ENCODE measurements around the gene PCIF1. TPM values are rescaled to one million over a fixed set of nuclear protein-coding genes. Genes with fewer than 3 reads are reported as not detected.
A peak's percentile ranks its signal among the peaks of the same experiment; 100 is the strongest.
"Not testable (repeated sequence)": the region's sequence is repeated elsewhere in the genome, so short reads cannot be mapped to it uniquely, and the experiment has no call there.

PCIF1 gene
- total and polyA plus RNA-seq, 12 donors = 12.6 to 47.1 (median 36.7) TPM

DNA sequence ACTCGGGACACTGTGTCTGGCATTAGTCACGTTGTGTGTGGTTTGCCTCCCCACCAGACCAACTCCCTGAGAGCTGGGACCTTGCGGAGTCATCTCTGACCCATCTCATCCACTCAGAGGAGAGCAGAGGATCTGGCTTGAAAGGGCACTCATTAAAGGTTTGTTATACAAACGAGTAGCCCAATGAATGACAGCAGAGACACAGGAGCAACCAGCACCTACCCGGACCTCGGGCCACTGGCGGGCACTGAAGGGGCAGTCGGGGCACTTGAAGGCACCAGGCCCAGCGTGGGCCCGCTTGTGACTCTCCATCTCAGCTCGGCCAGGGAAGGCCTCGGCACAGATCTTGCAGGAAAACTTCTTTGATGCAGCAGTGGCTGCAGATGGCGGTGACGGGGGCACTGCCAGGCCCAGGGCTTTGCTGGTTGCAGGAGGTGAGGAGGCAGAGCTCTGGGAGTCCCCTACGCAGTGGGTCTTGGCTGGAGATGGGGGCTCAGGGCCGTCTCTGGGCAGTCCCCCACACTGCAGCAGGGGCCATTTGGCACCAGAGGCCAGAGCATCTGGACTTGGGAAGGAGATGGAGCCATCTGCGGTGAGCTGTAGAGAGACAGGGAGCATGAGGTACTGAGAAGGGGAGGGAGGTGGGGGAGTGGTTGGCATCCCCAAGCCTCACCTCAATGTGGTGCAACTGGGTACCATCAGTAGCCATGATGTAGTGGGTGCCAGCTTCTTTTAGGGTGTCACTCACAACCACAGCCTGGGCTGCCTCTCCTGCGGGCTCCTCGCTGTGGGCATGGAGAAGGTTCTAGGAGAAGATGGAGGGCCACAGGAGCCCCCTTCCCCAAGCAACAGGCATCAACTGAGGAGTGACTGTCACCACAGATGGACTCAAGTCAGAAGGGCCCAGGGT, 17.7 kb downstream of the PCIF1 start:
- intact Hi-C loops (cut with DNase I) = loop anchor here in 1 of 2 donors (5.0 kb wide), 1 partner anchor 55 kb away; no protein-coding TSS in a partner anchor
- peaks cover 1 to 4% of the 10 kb centered on the region in 2 donors for H3K4me1 ChIP-seq (replicated peaks in 1 of 2)
- TF ChIP-seq, protein P1, sequence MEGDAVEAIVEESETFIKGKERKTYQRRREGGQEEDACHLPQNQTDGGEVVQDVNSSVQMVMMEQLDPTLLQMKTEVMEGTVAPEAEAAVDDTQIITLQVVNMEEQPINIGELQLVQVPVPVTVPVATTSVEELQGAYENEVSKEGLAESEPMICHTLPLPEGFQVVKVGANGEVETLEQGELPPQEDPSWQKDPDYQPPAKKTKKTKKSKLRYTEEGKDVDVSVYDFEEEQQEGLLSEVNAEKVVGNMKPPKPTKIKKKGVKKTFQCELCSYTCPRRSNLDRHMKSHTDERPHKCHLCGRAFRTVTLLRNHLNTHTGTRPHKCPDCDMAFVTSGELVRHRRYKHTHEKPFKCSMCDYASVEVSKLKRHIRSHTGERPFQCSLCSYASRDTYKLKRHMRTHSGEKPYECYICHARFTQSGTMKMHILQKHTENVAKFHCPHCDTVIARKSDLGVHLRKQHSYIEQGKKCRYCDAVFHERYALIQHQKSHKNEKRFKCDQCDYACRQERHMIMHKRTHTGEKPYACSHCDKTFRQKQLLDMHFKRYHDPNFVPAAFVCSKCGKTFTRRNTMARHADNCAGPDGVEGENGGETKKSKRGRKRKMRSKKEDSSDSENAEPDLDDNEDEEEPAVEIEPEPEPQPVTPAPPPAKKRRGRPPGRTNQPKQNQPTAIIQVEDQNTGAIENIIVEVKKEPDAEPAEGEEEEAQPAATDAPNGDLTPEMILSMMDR (IDR thresholded peaks at IDR 0.05) = no peak
- TF ChIP-seq POLR2A (IDR thresholded peaks at IDR 0.05) = no peak
- DNase-seq = peak in 2 of 7 donors; percentile 9 to 25
- no peaks in the 10 kb centered on the region for H3K27me3 ChIP-seq
- WGBS, 4 donors = 85 to 91% (median 89%) methylated on average over 11 to 19 of the region's 19 CpGs
- peaks cover 0 to 84% of the 10 kb centered on the region in 2 donors for H3K36me3 ChIP-seq (replicated peaks in 1 of 2)
- no peaks in the 10 kb centered on the region for H3K9me3 ChIP-seq (replicated peaks in 1 of 3)
- H3K27ac ChIP-seq = no peak overlapping the region
- no peak overlapping the region for H3K4me3 ChIP-seq

- no peak for TF ChIP-seq POLR2A (IDR thresholded peaks at IDR 0.05)
- Histone ChIP-seq H3K36me3 (replicated peaks in 1 of 2) (peaks cover 0 to 84% of the 10 kb centered on the region in 2 donors), H3K4me1 (replicated peaks in 1 of 2) (no peaks in the 10 kb centered on the region), H3K4me3 (no peak overlapping the region), H3K27ac (no peak overlapping the region), H3K9me3 (replicated peaks in 1 of 3) (no peaks in the 10 kb centered on the region), H3K27me3 (no peaks in the 10 kb centered on the region)
- intact Hi-C loops (cut with DNase I) = loop anchor here in 1 of 2 donors (5.0 kb wide), 1 partner anchor 56 kb away; no protein-coding TSS in a partner anchor
- 87 to 96% (median 92%) methylated on average over 4 to 5 of the region's 5 CpGs for WGBS, 4 donors
- DNase-seq = peak in 1 of 7 donors; percentile 9
Measured at GRCh38 chr20:45952861-45953260, 18.4 kb downstream of the PCIF1 start.

- TF ChIP-seq POLR2A (IDR thresholded peaks at IDR 0.05) = no peak
- TF ChIP-seq, protein P1 (IDR thresholded peaks at IDR 0.05) = no peak
- peak in 3 of 7 donors; percentile 7 to 30 (median 17) for DNase-seq
Measured at GRCh38 chr20:45953672-45954071, 19.2 kb downstream of the PCIF1 start.

GRCh38 chr20:45956326-45956725, 21.8 kb downstream of the PCIF1 start:
- peak in 6 of 7 donors; percentile 6 to 42 (median 14) for DNase-seq
- WGBS, 4 donors = 89 to 97% (median 93%) methylated on average over 10 of the region's 10 CpGs
- H3K36me3 ChIP-seq (replicated peaks in 1 of 2) = peaks cover 0 to 84% of the 10 kb centered on the region in 2 donors

More at GRCh38 chr20:45953672-45954071, 19.2 kb downstream of the PCIF1 start:
- H3K36me3 ChIP-seq (replicated peaks in 1 of 2) = peaks cover 0 to 84% of the 10 kb centered on the region in 2 donors
- H3K4me1 ChIP-seq (replicated peaks in 1 of 2) = no peaks in the 10 kb centered on the region
- no peak overlapping the region for H3K4me3 ChIP-seq
- WGBS, 4 donors = 87 to 96% (median 94%) methylated on average over 5 to 9 of the region's 9 CpGs
- H3K9me3 ChIP-seq (replicated peaks in 1 of 3) = no peaks in the 10 kb centered on the region
- no peak overlapping the region for H3K27ac ChIP-seq
- no peaks in the 10 kb centered on the region for H3K27me3 ChIP-seq
- intact Hi-C loops (cut with DNase I) = loop anchor here in 1 of 2 donors (5.0 kb wide), 1 partner anchor 56 kb away; no protein-coding TSS in a partner anchor

More at GRCh38 chr20:45956326-45956725, 21.8 kb downstream of the PCIF1 start:
- H3K27me3 ChIP-seq; H3K27ac ChIP-seq; H3K4me1 ChIP-seq (replicated peaks in 1 of 2); H3K4me3 ChIP-seq; H3K9me3 ChIP-seq (replicated peaks in 1 of 3); intact Hi-C loops (cut with DNase I): not testable (repeated sequence)
